OCI-LY7 (cell line): ENCODE measurements around the gene UAP1L1. TPM values are rescaled to one million over a fixed set of nuclear protein-coding genes. Genes with fewer than 3 reads are reported as not detected.

Experiments
- BruUV-seq: library from RNA; stranded (reverse); fragments of 400-500 nt; replicated peaks from 2 replicates; lab custom pipeline; 2021; lab: Mats Ljungman, UMichigan
- CTCF ChIA-PET: fragments of 300-600 bp; sonication (Branson Sonifier 250); formaldehyde crosslinking; loops from one replicate; lab custom pipeline; 2022; ENCODE audit warnings: antibody characterized with exemption; ENCODE audit not compliant: unreplicated experiment; lab: Charles Lee
- POLR2A ChIA-PET: fragments of 300-600 bp; sonication (Branson Sonifier 250); formaldehyde crosslinking; loops from one replicate; lab custom pipeline; 2022; ENCODE audit warnings: antibody characterized with exemption; lab: Charles Lee
- DNase-seq: peaks from one replicate; pipeline ENCODE4 v3.0.0-alpha.2; 2015; ENCODE audit warnings: low spot score
- H2AFZ ChIP-seq: fragments of 200-600 bp; sonication (generic), shearing (Covaris generic); 2 replicates; pipeline ENCODE4 v1.6.1; 2014; ENCODE audit warnings: mild to moderate bottlenecking, antibody characterized with exemption, low read length, moderate library complexity
- H3K27ac ChIP-seq: fragments of 200-600 bp; sonication (generic); 2 replicates; pipeline ENCODE4 v1.5.1; 2014; ENCODE audit warnings: mixed run types, low read depth, mild to moderate bottlenecking, moderate library complexity, low read length, inconsistent platforms; ENCODE audit not compliant: poor library complexity, severe bottlenecking
- H3K36me3 ChIP-seq: fragments of 200-600 bp; sonication (generic); 2 replicates; pipeline ENCODE4 v1.6.1; 2014; ENCODE audit warnings: mild to moderate bottlenecking, antibody characterized with exemption, low read length, moderate library complexity, mixed read lengths; ENCODE audit not compliant: insufficient read depth
- H3K4me1 ChIP-seq: fragments of 200-600 bp; sonication (generic); 2 replicates; pipeline ENCODE4 v1.5.1; 2014; ENCODE audit warnings: mild to moderate bottlenecking, low read length; ENCODE audit not compliant: insufficient read depth, poor library complexity, severe bottlenecking
- H3K4me2 ChIP-seq: fragments of 200-600 bp; sonication (generic); 2 replicates; pipeline ENCODE4 v1.6.1; 2014; ENCODE audit warnings: mild to moderate bottlenecking, low read length
- H3K4me3 ChIP-seq: fragments of 200-600 bp; sonication (generic); 2 replicates; pipeline ENCODE4 v1.5.1; 2014; ENCODE audit warnings: mild to moderate bottlenecking, low read depth, low read length; ENCODE audit not compliant: poor library complexity, severe bottlenecking
- H3K79me2 ChIP-seq: fragments of 200-600 bp; sonication (generic); 2 replicates; pipeline ENCODE4 v1.6.1; 2016; ENCODE audit warnings: low read depth, mild to moderate bottlenecking, low read length, moderate library complexity, mixed read lengths; ENCODE audit not compliant: insufficient read depth
- H3K9me2 ChIP-seq: fragments of 200-600 bp; sonication (generic); 2 replicates; pipeline ENCODE4 v1.6.1; 2016; ENCODE audit warnings: mild to moderate bottlenecking, low read length, mixed read lengths; ENCODE audit not compliant: insufficient read depth
- H3K9me3 ChIP-seq: fragments of 200-600 bp; sonication (generic); 2 replicates; pipeline ENCODE4 v1.6.1; 2014; ENCODE audit warnings: mild to moderate bottlenecking, mixed run types, low read length, mixed read lengths
- H4K20me1 ChIP-seq: fragments of 200-600 bp; sonication (generic); 2 replicates; pipeline ENCODE4 v1.6.1; 2014; ENCODE audit warnings: mild to moderate bottlenecking, antibody characterized with exemption, low read length, moderate library complexity, mixed read lengths; ENCODE audit not compliant: insufficient read depth
- CTCF ChIP-seq: fragments of 200-600 bp; sonication (generic); conservative IDR thresholded peaks from 2 replicates; pipeline ENCODE4 v1.5.1; 2014; ENCODE audit warnings: mild to moderate bottlenecking, antibody characterized with exemption, low read length, moderate library complexity, mixed read lengths
- EZH2phosphoT487 ChIP-seq: fragments of 200-600 bp; sonication (generic); IDR thresholded peaks from 2 replicates; pipeline ENCODE4 v1.6.1; 2018; ENCODE audit warnings: low read depth, borderline replicate concordance, mild to moderate bottlenecking, mixed run types, antibody characterized with exemption, low read length, moderate library complexity, mixed read lengths
- intact Hi-C: fragments of 100-400 bp; cut with micrococcal nuclease; formaldehyde crosslinking; loops from one replicate; pipeline ENCODE4 v1.10.0; 2022; ENCODE audit not compliant: unreplicated experiment
- total RNA-seq, 2 experiments: library from RNA; depleted of rRNA in 1 of 2; stranded (reverse); fragments of >200 nt in 1 of 2; shearing (Covaris generic) in 1 of 2; gene quantifications; 2 replicates each; pipeline ENCODE4 v1.2.3, GENCODE V29; 2014 to 2022

The UAP1L1 gene
- total RNA-seq, 2 experiments from 2014 or later = 5.7 to 16.7 TPM

- CTCF ChIA-PET = no interaction called here
- no peak overlapping the region for H2AFZ ChIP-seq
- H3K9me2 ChIP-seq = no peaks in the 10 kb centered on the region
- POLR2A ChIA-PET = no interaction called here
- 0 out of 2 replicates have a peak, but pooled peaks cover 3% of the 10 kb centered on the region for H4K20me1 ChIP-seq
- BruUV-seq = no TSS peak
- no peak overlapping the region for H3K4me3 ChIP-seq
- intact Hi-C loops = no loop called here
- no peak for TF ChIP-seq EZH2phosphoT487
- TF ChIP-seq CTCF = peak; percentile 71
- no peaks in the 10 kb centered on the region for H3K36me3 ChIP-seq
- peaks cover 4% of the 10 kb centered on the region for H3K4me1 ChIP-seq
- H3K9me3 ChIP-seq = no peaks in the 10 kb centered on the region
- no peak overlapping the region for H3K4me2 ChIP-seq
- no peaks in the 10 kb centered on the region for H3K79me2 ChIP-seq
- H3K27ac ChIP-seq = no peak overlapping the region
- peak; percentile 62 for DNase-seq
These were observed 27.5 kb upstream of the UAP1L1 start for GRCh38 chr9:137049544-137050449.

- H2AFZ ChIP-seq = no peak overlapping the region
- H3K79me2 ChIP-seq = no peaks in the 10 kb centered on the region
- peaks cover 4% of the 10 kb centered on the region for H3K4me1 ChIP-seq
- intact Hi-C loops = no loop called here
- TF ChIP-seq EZH2phosphoT487 (no peak), CTCF (no peak)
- CTCF ChIA-PET = no interaction called here
- POLR2A ChIA-PET = no interaction called here
- BruUV-seq = no TSS peak
- DNase-seq = no peak
- no peaks in the 10 kb centered on the region for H3K36me3 ChIP-seq
- no peak overlapping the region for H3K4me3 ChIP-seq
- H3K9me3 ChIP-seq = no peaks in the 10 kb centered on the region
- H3K4me2 ChIP-seq = no peak overlapping the region
- no peak overlapping the region for H3K27ac ChIP-seq
- H4K20me1 ChIP-seq = no peaks in the 10 kb centered on the region
- H3K9me2 ChIP-seq = no peaks in the 10 kb centered on the region
These were observed 26.7 kb upstream of the UAP1L1 start for GRCh38 chr9:137050570-137050969.

- POLR2A ChIA-PET = no interaction called here
- no peak overlapping the region for H3K27ac ChIP-seq
- BruUV-seq = no TSS peak
- H3K36me3 ChIP-seq = no peaks in the 10 kb centered on the region
- no peaks in the 10 kb centered on the region for H3K79me2 ChIP-seq
- H3K4me3 ChIP-seq = no peak overlapping the region
- no peaks in the 10 kb centered on the region for H3K9me3 ChIP-seq
- no peak overlapping the region for H3K4me2 ChIP-seq
- H3K4me1 ChIP-seq = peaks cover 2% of the 10 kb centered on the region
- CTCF ChIA-PET = no interaction called here
- H4K20me1 ChIP-seq = no peaks in the 10 kb centered on the region
- no peak overlapping the region for H2AFZ ChIP-seq
- no peaks in the 10 kb centered on the region for H3K9me2 ChIP-seq
- TF ChIP-seq EZH2phosphoT487 = no peak
- TF ChIP-seq CTCF = no peak
- no peak for DNase-seq
- intact Hi-C loops = no loop called here
These were observed 26.1 kb upstream of the UAP1L1 start for GRCh38 chr9:137051145-137051724.
